IPS-11a (cell line): ENCODE measurements around the gene MSH6.
"Not testable (repeated sequence)": the region's sequence is repeated elsewhere in the genome, so short reads cannot be mapped to it uniquely, and the experiment has no call there.

Experiments
- H3K4me3 ChIP-seq: one replicate; pipeline ENCODE4 v1.5.1; 2013; ENCODE audit warnings: low read depth, low read length, control low read depth

MSH6 gene

DNA sequence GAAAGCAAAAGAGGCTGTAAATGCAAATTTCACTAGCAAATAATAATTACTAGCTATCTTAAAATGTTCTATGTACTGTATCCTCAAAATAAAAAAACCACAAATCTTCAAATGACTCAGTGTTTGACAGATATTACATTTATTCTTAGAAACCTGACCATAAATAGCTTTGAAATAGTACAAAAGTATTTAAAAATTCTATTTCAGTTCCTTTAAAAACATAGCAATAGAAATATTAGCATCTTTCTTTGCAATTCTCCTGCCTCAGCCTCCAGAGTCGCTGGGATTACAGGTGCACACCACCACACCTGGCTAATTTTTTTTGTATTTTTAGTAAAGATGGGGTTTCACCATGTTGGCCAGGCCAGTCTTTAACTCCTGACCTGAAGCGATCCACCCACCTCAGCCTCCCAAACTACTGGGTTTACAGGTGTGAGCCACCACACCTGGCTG, 50.6 kb downstream of the MSH6 start:
- H3K4me3 ChIP-seq: no peak overlapping the region

DNA sequence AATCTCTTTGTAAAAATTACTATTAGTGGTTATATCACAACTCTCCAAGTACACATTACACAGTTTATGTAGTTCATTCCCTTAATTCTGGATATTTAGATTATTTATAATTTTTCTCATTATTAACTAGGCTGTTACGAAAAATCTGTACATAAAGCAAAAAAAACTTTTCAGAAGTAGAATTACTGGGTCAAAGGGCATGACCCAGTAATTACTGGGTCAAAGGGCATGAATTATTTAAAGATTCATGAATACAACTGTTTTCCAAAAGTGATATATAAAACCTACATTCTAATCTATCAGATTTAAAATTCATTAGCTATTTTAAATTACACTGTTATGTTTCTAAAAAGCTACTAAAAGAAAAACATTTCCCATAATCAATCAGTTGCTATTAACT, 55.3 kb downstream of the MSH6 start:
- no peak overlapping the region for H3K4me3 ChIP-seq

DNA sequence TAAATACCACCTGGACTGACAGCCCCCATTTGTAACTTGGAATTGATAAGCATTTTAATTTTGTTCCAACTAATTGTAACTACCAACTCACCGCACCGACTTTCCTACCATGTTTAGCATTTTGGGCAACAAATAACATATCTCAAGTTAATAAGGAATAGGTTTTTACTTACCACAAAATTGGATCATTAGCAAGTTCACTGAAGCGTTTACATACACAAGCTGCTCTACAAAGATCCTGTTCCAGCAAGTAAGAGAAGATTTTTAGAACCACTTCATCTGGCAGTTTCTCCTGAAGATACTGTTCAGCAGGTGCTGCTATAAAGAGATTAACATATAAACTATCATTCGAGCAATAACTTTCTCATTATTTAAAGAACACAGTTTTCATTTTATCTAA, 55.7 kb downstream of the MSH6 start:
- H3K4me3 ChIP-seq: no peak overlapping the region

DNA sequence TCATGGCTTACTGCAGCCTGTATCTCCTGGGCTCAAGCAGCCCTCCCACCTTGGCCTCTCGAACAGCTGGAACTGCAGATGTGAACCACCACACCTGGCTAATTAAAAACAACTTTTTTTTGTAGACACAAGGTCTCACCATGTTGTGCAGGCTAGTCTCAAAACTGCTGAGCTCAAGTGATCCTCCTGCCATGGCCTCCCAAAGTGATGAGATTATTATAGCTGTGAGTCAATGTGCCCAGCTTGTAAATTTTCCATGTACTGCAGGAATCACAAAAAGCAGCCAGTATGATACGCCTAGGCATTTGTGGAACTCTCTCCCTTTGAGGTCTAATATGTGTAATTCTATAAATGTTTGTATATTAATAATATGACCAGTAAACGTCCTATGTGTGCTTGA, 59.9 kb downstream of the MSH6 start:
- no peak overlapping the region for H3K4me3 ChIP-seq

DNA sequence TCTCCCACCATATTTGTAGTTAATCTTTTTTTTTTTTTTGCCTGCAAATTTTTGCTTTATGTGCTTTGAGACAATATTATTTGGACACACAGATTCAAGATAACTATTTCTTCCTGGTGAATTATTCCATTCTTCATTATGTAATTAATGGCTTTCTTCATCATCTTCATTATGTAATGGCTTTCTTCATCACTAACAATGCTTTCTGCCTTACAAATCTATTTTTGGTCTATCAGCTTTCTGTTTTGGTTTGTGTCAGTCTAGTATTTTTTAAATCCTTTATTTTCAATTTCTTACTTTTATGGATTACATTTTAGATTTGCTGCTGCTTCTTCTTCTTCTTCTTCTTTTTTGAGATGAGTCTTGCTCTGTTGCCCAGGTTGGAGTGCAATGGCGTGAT, 60.5 kb downstream of the MSH6 start:
- H3K4me3 ChIP-seq: no peak overlapping the region

DNA sequence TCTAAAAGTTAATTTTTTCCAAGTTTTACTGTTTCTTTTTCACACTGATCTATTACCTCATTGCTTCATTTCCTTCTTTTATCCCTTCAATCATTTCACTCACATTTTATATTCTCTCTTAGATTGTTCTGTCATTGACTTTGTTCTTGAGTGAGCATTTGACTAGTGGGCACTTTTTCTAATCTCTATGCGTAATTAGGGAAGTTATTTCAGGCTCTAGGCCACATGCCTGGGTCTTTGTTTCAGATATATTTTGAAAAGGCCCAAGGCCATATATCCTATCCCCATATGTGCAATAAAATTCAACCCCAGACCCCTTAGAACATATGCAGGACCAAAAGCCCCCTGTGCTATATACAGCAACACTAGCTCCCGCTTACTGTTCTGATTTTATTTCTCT, 61.2 kb downstream of the MSH6 start:
- H3K4me3 ChIP-seq: no peak overlapping the region

DNA sequence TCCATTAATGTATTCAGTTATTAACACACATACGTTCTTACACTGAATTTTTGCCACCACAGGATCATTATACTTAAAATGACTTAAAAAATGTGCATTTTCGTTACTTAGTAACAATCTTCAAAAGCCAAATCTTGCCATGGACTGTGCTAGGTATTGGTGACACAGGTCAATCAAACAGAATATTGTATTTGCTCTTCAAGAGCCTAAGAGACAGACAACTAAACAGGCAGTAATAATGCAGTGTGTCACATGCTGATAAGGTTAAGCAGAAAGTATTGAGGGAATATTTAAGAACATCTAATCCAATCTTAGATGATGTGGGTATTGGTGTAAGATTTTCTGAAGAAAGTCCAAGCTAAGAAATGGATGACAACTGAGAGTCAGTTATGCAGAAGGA, 66.4 kb downstream of the MSH6 start:
- H3K4me3 ChIP-seq: no peak overlapping the region

DNA sequence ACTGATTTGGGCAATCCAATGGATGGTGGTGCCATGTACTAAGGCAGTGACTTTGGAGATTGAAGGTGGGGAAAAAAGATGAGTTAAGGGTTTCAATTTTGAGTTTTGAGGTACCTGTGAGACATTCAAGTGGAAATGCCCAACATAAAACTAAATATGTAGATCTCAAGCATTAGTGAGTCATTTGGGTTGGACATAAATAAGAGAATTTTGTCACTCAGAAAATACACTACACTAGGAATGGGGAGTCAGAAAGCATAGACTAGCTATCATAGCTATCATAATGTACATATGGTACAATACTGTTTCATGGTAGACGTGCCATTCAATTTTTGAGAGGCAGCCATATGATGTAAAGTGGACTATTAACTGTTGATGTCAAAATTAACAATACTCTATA, 67.3 kb downstream of the MSH6 start:
- H3K4me3 ChIP-seq: no peak overlapping the region

DNA sequence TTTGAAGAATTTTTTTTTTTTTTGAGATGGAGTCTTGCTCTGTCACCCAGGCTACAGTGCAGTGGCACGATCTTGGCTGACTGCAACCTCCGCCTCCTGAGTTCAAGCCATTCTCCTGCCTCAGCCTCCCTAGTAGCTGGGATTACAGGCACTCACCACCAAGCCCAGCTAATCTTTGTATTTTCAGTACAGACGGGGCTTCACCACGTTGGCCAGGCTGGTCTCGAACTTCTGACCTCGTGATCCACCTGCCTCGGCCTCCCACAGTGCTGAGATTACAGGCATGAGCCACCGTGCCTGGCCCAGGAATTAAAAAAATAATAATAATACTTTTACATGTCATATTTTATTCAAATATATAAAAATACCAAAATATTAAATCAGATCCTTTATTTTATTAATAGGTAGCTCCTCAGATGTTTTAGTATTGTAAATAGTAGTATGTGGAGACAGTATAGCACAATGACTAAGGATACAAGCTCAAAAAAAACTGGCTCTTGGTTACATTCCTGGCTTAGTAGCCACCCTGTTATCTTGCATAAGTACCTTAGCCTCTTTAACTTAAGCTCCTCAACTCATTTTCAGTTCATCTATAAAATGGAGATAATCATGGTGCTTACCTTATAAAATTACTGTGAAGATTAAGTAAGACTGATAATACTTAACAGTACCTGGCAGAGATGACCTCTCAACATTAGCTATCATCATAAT, 70.3 kb downstream of the MSH6 start:
- not testable (repeated sequence) for H3K4me3 ChIP-seq
